Right forelimb (tissue), 1 donor: ENCODE measurements around the gene PRKCB.

Experiments used
- DNase-seq: peaks from one replicate; pipeline ENCODE4 v3.0.0-alpha.2; 2018

The PRKCB gene

DNA sequence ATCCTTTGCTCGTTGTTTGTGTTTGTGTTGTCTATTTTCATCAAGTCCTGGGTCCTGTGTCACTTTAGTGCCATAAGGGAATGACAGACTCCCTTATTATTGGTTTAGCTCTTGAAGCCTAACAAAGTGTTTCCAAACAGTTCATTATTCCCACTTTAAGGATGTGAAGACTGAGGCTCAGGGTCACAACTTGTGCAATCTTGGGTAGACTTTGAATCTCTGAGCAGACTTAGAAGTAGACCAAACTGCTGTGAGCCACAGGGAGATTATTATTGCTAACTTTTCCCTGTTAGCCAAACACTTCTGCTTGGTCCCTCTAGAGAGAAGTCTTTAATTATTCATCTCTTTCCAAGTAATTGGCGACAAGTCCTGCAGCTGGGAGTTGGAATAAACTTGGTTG is 31.8 kb downstream of the PRKCB start:
- no peak for DNase-seq

DNA sequence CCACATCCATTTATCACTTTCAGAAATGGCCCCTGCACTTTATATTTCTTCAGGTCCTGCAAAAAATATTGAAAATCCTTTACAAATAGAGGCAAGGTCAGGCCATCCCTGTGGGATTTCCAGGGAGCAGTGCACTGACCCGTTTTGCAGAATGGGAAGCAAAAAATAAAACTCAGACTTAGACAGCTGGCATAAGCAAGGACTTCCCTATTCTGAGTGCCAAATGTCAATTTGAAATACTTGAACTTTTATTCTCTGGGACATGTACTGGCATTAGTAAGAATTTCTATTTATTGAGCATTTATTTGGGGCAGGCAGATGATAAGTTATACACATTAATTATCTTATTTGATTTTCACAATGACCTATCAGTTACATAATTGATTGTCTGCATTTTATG is 32.4 kb downstream of the PRKCB start:
- DNase-seq = no peak

DNA sequence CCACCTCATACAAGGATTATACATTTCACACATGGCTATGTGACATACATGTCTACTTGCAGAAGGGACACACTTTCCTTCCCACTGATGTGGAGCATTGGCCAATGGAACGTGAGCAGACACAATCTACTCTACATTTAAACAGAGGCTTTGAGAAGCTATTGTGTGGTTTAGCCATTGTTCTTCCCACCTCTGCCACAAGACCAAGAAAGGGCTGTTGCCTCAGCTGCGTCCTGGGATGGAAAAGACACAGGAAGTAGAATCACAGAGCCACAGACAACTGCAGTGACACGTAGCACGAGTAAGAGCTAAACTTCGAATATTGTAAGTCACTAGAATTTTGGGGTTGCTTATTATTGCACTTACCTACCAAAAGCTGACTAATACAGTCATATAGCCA is 33.3 kb downstream of the PRKCB start:
- no peak for DNase-seq

DNA sequence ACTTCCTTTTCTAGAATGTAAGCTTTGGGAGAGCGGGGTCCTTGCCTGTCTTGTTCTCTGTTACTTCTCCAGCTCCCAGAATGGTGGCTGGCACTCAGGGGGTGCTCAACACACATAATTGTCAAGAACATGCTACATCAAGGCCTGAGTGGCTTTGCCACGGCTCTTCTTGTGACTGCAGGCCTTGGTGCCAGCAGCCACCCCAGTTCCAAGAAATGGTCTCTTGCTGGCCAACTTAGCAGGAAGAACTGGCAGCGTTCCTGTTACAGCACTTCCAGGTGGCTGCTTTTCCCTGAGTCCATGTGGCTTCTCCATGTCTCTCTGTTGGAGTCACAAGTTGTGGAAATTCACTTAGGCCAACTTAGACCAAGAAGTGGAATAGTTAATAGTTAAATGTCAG is 36.1 kb downstream of the PRKCB start:
- DNase-seq = no peak

DNA sequence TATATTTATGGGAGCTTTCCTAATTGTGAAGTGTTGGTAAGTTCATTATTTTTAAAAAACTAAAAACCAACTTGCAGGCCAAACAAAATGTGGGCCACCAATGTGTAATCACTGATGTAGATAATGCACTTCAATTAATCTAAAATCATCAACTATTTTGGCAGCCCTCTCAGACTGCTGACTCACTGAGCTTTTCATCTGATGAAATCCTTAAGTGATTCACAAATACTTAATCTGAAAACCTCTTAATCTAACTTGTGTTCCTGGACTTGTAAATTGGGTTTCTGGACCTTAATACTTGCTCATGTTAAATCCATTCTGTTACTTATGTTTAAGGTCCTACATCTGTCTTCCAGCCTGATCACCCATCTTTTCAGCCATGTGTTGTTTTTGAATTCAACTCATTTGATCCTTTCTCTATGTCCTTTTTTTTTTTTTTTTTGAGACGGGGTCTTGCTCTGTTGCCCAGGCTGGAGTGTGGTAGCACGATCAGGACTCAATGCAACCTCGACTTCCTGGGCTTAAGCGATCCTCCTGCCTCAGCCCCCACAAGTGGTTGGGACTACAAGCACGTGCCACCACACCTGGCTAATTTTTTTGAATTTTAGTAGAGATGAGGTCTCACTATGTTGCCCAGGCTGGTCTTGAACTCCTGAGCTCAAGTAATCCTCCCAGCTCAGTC is 39.0 kb downstream of the PRKCB start:
- no peak for DNase-seq

DNA sequence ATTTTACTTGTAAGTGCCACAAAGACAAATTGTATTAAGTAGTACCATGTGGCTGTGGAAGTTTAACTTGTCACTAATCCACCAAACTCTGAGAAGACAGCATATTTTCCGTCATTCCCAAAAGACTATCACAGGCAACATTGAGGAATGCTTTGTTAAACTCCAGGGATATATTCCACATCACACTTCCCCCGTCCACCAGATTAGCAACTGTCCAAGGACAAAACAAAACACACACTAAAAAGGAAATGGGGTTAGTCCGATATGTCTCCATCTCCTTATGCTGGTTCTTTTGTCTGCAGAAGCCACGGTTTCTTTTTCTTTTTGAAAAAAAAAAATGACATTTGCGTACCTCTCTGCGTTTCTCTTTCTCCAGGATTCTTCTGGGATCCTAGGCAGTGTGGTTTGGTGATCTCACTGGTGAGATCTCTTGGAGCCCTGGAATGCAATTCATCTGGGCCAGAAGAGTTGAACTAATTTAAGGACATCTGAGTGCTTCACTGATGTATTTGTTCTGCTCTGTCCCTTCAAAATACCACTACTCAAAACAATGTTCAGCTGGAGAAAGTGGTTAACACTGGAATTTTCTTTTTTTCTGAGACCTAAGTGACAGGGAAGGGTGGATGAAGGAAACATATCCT is 40.6 kb downstream of the PRKCB start:
- no peak for DNase-seq

DNA sequence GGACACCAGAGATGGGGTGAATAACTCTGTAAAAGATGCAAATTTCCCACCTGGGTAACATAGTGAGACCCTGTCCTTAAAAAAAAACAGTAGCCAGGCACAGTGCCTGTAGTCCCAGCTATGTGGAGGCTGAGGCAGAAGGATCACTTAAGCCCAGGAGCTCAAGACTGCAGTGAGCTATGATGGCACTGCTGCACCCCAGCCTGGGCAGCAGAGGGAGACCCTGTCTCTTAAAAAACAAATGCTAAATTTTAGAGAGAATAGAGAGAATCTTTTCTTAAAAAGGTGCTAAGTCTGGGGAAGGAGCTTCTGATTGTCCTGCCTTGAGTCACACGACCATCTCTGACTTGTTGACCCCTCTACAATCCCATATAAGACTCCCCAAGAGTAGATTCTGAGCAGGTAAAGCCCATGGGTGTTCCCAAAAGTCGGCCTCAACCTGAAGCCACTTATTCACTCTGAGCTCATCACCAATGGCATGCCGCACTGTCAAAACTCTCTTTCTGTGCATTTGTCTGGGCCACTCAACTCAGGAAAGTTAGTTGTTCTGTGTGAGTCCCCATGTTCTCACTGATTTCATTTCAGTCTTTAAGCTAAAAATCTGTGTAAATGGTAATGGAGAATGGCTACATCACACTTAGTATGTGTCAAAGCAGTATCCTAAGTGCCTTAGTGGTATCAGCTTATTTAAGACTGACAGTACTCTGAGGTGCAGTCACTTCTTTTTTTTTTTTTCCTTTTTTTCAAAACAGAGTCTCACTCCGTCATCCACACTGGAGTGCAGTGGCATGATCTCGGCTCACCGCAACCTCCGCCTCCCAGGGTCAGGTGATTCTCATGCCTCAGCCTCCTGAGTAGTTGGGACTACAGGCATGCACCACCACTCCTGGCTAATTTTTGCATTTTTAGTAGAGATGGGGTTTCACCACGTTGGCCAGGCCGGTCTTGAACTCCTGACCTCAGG is 41.6 kb downstream of the PRKCB start:
- no peak for DNase-seq

DNA sequence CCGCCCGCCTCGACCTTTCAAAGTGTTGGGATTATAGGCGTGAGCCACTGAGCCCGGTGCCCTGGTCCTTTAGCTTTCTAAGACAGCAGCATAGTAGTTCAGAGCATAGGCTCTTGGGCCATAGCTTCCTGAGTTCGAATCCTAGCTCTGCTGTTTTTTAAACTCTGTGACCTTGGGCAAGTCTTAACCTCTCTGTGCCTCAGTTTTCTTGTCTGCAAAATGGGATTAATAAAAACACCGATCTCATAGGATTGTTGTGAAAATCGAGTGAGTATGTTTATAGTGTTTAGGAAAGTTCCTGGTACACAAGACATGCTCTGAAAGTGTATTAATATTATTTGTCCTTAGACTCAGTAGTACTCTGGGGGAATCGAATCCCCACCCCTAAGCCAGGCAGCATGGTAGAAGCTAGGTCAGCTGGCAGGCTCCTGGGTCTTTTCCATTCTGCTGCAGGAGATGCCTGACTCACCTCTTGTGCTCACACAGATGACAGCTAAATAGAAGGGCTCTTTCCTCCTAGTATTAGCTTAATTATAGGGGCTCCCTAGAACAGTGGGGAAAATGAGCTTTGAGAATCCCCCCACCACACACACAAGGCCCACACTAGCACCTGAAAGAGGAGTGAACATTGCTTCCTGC is 44.1 kb downstream of the PRKCB start:
- no peak for DNase-seq

DNA sequence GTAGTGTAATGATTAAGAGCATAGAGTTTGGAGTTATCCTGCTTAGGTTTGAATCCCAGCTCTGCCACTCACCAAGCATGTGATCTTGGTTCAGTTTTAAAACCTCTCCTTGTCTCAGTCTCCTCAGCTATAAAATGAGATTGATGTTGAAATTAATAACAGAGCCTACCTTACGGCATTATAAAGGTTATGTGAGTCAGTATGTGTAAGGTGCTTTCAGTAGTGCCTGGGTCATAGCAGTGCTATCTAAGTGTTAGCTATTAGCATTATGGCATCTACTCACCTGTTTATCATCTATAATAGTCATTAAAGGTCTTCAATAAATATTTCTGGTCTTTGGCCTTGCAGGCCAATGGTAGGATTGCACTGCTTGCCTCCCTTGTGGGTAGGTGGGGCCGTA is 53.4 kb downstream of the PRKCB start:
- no peak for DNase-seq

DNA sequence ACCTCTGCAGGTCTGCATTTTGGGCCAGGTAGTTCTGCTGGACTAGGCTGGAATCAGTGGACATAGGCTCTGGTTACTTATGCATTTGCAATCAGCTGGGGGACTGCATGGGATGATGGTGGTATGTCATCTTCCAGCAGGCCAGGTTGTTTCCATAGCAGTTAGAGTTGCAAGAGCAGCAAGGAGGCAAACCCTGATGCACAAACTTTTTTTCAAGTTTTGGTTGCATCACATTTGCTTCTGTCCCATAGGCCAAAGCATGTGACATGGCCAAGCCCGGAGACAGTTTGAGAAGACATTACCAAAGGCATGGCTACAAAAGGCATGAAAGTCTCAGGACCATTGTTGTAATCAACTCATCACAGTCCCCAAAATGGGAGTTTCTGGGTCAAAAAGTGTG is 58.2 kb downstream of the PRKCB start:
- no peak for DNase-seq

DNA sequence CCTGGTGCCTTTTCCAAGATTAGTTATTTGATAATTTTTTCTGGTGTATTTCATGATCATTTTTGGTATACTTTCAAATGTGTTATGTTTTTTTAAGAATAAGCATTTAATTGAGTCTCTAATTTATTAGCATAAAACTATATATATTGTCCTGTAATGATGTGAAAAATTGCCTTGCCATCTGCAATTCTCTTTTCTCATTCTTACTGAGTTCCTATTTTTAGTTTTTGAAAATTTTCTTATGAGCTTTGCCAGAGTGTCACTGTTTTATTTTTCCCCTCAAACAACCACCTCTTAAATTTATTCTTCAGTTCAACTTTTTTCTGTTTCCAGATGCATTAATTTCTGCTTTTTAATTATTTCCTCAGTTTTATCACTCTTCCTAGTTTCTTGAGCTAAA is 59.3 kb downstream of the PRKCB start:
- no peak for DNase-seq

DNA sequence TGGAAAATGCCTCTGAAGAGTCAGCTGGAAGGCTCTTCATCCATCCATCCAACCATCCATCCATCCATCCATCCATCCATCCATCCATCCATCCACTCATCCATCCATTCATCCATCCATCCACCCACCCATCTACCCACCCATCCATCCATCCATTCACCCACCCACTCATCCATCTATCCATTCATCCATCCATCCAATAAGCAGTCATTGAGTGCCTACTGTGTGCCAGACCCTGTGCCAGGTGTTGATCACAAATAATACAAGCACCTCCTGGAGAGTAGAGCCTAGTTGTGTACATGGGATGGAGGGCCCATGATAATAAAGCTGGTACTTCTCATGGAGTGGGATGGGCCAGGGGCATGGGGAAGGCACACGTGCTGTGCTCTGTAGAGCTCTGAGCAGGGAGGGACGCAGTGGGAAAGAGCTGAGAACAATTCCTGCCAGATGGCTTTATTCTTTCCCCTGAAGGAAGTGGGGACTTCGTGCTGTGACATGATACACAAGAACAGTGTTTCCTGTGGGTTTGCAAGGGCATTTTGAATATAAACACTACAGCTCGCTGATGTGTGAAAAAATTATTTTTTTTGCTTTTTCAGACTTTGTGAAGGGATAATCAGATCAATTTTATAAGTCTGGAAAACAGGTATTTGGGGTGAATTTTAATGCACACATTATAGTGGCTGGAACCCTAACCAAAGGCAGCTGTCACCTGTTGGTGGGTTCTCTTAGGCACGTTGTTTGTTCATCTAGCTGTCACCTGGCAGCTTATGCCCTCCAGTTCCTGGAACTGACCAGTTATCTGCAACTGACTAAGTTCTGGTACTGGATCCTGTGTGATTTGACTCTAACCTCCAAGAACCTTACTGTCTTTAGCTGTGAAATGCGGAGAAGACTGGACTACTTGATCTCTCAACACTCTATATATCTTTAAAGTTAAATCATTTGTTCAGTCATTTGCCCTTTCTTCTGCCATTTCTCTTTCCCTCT is 61.3 kb downstream of the PRKCB start:
- no peak for DNase-seq

DNA sequence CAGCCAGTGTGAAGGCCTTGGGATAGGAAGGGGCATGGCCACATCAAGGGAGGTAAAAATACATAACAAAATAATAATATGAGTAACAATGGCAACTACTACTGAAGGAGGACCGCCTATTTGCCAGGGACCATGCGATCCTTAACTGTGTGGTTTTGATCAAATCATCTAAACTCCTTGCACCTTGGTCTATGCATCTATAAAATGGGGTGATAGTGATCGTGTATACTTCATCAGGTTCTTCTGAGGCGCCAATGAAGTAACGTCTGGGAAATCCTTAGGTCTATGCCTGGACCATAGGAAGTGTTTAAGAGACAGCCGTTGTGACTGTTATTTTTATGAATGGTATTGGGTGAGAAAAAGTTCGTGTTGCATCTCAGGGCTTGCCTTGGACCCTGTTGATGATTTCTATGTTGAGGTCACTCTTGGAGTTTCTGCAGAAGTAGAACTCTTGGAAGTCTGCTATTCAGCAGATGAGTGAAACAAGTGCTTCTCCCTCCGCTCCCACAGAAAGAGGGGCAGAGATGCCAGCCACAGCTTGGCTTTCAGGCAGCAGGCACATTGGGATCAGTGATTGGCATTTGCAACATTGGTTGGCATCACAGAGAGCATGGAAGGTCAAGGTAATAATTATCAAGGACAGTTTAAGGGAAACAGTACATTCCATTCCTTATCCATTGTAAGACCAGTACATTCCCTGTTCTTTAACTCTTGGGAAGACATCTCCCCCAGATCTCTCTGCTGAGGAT is 63.1 kb downstream of the PRKCB start:
- DNase-seq = no peak

DNA sequence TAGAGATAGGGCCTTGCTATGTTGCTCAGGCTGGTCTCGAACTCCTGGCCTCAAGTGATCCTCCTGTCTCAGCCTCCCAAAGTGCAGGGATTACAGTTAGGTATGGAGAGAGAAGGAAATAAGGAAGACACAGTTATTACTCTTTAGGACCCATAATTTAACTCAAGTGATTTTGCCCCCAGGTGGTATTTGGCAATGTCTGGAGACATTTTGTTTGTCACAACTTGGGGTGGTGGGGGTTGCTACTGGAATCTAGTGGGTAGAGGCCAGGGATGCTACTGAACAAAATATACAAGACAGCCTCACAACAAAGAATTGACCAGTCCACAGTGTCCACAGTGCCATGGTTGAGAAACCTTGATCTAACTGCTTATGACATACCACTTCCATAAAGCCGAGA is 64.1 kb downstream of the PRKCB start:
- DNase-seq = no peak

DNA sequence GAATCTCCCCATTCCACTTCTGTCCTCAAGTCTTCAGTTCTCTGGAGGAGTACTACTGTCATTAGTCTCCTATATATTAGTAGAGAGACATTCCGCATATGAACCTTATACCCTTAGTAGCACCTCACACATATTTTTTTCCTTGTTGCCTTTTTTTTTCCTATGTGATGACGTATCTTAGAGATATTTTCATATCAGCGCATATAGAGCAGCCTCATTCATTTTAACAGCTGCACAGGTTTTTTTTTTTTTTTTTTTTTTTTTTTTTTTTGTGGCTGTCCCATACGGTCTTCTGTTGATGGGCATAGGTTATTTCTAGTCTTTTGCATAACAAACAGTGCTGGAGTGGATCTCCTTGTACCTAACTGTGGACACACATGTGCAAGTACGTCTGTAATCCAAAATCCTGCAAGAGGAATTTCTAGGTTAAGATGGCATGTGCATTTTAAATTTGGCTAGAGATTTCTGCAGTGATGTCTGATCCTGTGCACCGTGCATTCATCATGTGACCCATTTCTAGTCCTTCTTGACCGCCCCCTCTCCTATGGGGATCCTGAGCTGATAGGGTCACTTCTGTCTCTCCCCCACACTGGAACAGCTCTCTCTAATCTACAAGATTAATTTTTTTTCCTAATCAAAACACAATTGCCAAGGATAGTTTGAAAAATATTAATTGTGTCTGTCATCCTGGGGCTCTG is 64.8 kb downstream of the PRKCB start:
- no peak for DNase-seq

DNA sequence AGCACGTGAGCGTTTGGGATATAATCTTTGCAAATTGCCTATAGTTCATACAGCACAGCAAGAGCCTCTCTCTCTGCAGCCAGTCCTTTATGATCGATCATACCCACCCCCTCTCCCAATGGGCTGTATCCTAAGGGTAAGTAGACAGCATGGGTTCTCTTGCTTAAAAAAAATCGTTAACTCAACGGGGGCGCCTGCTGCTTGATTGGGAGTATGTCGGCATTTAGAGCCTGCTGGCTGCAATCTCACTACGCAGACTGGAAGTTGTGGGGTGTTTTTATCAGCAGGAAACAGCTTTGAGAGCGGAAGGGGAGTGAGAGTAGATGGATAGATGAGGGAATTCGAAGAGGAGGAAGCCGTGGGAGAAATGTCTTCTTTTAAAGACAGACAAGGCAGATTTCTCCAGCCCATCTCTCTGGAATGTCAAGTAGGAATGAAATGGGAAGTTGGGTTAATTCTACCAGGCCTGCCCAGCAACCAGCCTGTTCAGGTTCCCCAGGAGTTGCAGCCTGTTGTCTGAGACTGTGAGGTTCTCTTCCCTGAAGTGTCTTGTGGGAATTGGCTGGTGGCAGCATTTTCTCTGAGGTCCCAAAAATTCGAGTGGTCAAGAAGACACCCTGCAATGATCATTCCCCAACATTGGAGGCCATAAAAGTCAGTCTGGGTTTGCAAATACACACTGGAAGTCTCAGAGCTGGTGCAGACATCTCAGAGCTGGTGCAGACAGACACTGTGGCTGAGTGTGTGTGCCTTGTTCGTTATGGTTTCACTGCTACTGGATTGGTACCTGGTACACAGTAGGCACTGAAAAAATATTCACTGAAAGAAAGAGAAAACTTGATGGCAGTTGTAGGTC is 65.6 kb downstream of the PRKCB start:
- DNase-seq = no peak

DNA sequence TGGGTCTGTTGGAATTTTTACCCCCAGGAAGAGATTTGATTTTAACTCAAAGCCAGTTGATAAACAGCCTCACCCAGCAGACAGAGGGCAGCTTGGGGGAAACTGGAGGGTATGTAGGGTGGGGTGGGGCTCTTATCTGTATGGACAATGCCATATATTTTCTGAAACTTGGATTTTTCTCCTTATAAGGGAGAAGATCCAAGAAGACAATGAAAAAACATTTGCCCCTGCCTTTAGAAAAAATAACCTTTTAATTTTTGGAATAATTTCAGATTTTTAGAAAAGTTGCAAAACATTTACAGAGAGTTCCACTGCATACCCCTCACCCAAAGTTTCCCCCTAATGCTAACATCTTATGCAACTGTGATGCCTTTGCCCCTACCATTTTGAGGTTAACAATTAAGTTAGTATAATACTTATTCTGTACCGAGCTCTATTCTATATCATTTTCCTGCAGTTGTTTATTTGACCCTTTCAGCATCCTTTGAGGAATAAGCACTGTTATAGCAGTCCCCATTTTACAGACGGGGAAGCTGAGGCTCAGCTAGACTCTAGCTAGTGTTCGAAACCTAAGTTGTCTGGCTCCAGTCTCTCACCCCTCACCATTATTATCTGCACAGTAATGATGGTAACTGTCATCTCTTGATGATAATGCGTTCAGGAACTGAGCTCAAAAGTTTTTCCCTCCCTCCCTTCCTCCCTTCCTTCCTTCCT is 66.4 kb downstream of the PRKCB start:
- DNase-seq = no peak

DNA sequence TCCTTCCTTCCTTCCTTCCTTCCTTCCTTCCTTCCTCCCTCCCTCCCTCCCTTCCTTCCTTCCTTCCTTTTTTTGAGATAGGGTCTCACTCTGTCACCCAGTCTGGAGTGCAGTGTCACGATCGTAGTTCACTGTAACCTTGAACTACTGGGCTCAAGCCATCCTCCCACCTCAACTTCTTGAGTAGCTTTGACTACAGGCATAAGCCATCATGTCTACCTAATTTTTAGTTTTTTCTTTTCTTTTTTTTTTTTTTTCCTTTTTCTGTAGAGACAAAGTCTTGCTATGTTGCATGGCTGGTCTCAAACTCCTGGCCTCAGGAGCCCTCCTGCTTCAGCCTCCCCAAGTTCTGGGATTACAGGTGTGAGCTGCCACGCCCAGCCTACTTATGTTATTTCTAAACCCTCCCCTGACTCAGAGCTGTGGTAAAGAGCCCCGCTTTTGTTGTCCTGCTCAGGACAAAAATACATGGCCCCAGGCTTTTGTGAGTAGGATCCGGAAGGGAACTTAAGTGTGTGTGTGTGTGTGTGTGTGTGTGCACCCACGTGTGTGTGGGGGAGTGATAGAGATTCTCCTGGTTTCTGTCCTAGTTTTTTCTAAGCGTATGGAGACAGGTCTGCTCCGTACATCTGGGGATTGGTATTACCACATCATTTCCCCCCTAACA is 67.1 kb downstream of the PRKCB start:
- no peak for DNase-seq
